Gastroesophageal sphincter (tissue), 4 donors: ENCODE measurements around the gene ZNF138. TPM values are rescaled to one million over a fixed set of nuclear protein-coding genes. Genes with fewer than 3 reads are reported as not detected.

Source experiments
- ATAC-seq: fragments of 150-250 bp; one replicate; pipeline ENCODE4 v1.9.1; 2016; ENCODE audit warnings: mild to moderate bottlenecking, moderate library complexity
- H3K27ac ChIP-seq, 4 donors: fragments of 200-600 bp; sonication (generic) in 3 of 4; 1 replicate in 3 of 4; 2 replicates in 1 of 4; pipeline ENCODE4 v1.5.1; 2016 to 2019
- H3K27me3 ChIP-seq: fragments of 200-600 bp; sonication (generic); one replicate; pipeline ENCODE4 v1.5.1; 2019
- H3K36me3 ChIP-seq, 2 donors: fragments of 200-600 bp; sonication (generic); one replicate each; pipeline ENCODE4 v1.5.1; 2019; ENCODE audit warnings: control low read depth in 1 of 2
- H3K4me1 ChIP-seq, 3 donors: fragments of 200-600 bp; sonication (generic); 1 replicate in 2 of 3; 2 replicates in 1 of 3; pipeline ENCODE4 v1.5.1; 2016 to 2019; ENCODE audit warnings: control low read depth in 2 of 3
- H3K4me3 ChIP-seq, 2 donors: fragments of 200-600 bp; sonication (generic); one replicate each; pipeline ENCODE4 v1.5.1; 2019; ENCODE audit warnings: mild to moderate bottlenecking in 1 of 2, moderate library complexity in 1 of 2
- H3K9me3 ChIP-seq, 3 donors: fragments of 200-600 bp; sonication (generic); one replicate each; pipeline ENCODE4 v1.5.1; 2017 to 2019; ENCODE audit warnings: control low read depth in 2 of 3
- EP300 ChIP-seq: sonication (generic); formaldehyde crosslinking; IDR thresholded peaks from one replicate; pipeline ENCODE4 v1.6.1; 2017; ENCODE audit warnings: antibody characterized with exemption, mild to moderate bottlenecking
- POLR2A ChIP-seq, 2 donors: fragments of 450-650 bp; IDR thresholded peaks; one replicate each; pipeline ENCODE4 v1.6.1; 2017; ENCODE audit warnings: antibody characterized with exemption in 2 of 2, mild to moderate bottlenecking in 2 of 2, moderate library complexity in 1 of 2
- POLR2AphosphoS5 ChIP-seq: sonication (generic); formaldehyde crosslinking; IDR thresholded peaks from one replicate; pipeline ENCODE4 v1.6.1; 2017; ENCODE audit warnings: antibody characterized with exemption
- WGBS, 2 donors: methylation state at CpG; one replicate each; pipeline ENCODE4 v1.1.5; 2018; ENCODE audit warnings: low coverage in 1 of 2; 5-methylcytosine and 5-hydroxymethylcytosine counted together
- total RNA-seq, 4 donors: library from RNA; depleted of rRNA; stranded (reverse); fragments of >200 nt; gene quantifications; one replicate each; pipeline ENCODE4 v1.1.0, GENCODE V29; 2016
- TF ChIP-seq, protein P1 (sequence below), 4 experiments: fragments of 200-600 bp in 2 of 4; fragments of 450-650 bp in 2 of 4; sonication (generic) in 1 of 4; IDR thresholded peaks; one replicate each; pipeline ENCODE4 v1.5.1; 2017 to 2019; ENCODE audit warnings: antibody characterized with exemption in 4 of 4, mild to moderate bottlenecking in 2 of 4, moderate library complexity in 2 of 4

The ZNF138 gene
- total RNA-seq, 4 donors from 2014 or later = 3.3 to 16.2 (median 6.7) TPM

DNA sequence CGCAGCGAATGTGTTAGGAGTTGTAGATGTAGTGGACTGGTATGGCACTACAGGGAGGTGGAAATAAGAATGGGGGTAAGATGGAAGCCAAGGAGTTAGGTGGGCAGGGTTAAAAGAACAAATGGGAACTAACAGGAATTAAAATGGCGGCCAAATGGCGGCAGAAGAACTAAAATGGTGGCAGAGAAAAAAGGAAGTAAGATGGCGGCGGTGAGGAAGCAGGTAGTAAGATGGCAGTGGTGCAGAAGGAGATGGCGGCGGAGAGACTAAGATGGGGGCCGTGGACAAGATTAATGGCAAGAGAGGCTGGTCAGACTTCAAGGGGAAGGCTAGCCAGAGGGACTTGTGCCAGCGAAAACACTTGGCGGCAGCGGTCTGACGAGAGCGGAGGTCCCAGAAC is 44.5 kb downstream of the ZNF138 start:
- Histone ChIP-seq H3K4me3 (no peak overlapping the region), H3K36me3 (no peaks in the 10 kb centered on the region)

DNA sequence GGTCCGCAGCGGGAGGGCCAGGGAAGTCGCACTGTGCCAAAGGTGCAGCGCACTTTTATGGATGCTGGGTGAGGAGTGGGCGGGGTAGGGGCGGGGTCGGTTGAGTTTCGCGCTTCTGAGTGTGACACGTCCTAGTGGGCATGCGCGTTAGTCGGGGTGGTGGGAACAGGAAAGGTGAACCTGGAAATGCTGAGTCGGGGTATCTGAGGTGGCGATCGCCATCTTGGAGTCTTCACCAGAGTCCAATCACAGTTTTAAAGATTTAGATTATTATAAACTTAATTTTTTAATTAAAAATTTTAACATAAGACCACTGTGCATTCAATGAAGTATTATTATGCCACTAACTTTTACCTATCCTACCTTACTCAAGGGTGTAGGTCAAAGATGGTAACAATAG is 45.7 kb downstream of the ZNF138 start:
- H3K4me1 ChIP-seq = no peaks in the 10 kb centered on the region
- no peaks in the 10 kb centered on the region for H3K27me3 ChIP-seq
- TF ChIP-seq POLR2AphosphoS5 (no peak), POLR2A (IDR thresholded peaks at IDR 0.05) (no peak), EP300 (no peak)
- TF ChIP-seq, protein P1, sequence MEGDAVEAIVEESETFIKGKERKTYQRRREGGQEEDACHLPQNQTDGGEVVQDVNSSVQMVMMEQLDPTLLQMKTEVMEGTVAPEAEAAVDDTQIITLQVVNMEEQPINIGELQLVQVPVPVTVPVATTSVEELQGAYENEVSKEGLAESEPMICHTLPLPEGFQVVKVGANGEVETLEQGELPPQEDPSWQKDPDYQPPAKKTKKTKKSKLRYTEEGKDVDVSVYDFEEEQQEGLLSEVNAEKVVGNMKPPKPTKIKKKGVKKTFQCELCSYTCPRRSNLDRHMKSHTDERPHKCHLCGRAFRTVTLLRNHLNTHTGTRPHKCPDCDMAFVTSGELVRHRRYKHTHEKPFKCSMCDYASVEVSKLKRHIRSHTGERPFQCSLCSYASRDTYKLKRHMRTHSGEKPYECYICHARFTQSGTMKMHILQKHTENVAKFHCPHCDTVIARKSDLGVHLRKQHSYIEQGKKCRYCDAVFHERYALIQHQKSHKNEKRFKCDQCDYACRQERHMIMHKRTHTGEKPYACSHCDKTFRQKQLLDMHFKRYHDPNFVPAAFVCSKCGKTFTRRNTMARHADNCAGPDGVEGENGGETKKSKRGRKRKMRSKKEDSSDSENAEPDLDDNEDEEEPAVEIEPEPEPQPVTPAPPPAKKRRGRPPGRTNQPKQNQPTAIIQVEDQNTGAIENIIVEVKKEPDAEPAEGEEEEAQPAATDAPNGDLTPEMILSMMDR (IDR thresholded peaks at IDR 0.05) = no peak
- no peaks in the 10 kb centered on the region for H3K36me3 ChIP-seq
- WGBS, 2 donors = 90 to 100% methylated on average over 7 to 8 of the region's 16 CpGs
- H3K27ac ChIP-seq = no peak overlapping the region
- H3K4me3 ChIP-seq = no peak overlapping the region
- no peak for ATAC-seq
- no peaks in the 10 kb centered on the region for H3K9me3 ChIP-seq

More for the DNA sequence above, 44.5 kb downstream of the ZNF138 start:
- ATAC-seq = no peak
- TF ChIP-seq, protein P1 (IDR thresholded peaks at IDR 0.05) = no peak
- TF ChIP-seq POLR2AphosphoS5 = no peak
- no peak for TF ChIP-seq POLR2A (IDR thresholded peaks at IDR 0.05)
- TF ChIP-seq EP300 = no peak
- 72 to 80% methylated on average over 12 to 14 of the region's 14 CpGs for WGBS, 2 donors
- H3K4me1 ChIP-seq = no peaks in the 10 kb centered on the region
- H3K27ac ChIP-seq = no peak overlapping the region
- H3K27me3 ChIP-seq = no peaks in the 10 kb centered on the region
- no peaks in the 10 kb centered on the region for H3K9me3 ChIP-seq

DNA sequence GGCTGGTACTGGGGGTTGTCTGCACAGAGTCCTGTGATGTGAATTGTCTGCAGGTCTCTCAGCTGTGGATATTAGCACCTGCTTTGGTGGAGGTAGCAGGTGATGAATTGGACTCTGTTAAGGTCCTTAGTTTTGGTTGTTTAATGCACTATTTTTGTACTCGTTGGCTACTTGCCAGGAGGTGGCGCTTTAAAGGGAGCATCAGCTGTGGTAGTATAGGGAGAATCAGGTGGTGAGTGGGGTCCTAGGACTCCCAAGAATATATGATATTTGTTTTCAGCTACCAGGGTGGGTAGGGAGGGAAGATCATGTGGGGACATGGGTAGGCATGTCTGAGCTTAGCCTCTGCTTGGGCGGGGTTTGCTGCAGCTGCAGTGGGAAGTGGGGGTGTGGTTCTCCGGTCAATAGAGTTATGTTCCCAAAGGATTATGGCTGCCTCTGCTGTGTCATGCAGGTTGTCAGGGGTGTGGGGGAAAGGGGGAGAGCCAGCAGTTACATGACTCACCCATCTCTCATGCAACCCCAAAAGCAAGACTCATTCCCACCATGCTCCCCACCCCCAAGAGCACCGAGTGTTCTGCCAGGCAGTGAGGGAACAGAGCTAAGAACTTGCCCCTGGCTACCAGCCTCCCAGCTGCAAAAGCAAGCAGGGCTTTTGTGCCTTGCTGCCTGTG is 55.2 kb downstream of the ZNF138 start:
- Histone ChIP-seq H3K36me3 (no peaks in the 10 kb centered on the region), H3K27me3 (no peaks in the 10 kb centered on the region), H3K9me3 (no peaks in the 10 kb centered on the region), H3K4me3 (no peak overlapping the region), H3K27ac (no peak overlapping the region), H3K4me1 (peaks cover 0 to 4% (median 0%) of the 10 kb centered on the region in 3 donors)
- 50 to 63% methylated on average over 2 to 3 of the region's 5 CpGs for WGBS, 2 donors
- TF ChIP-seq EP300 (no peak), POLR2A (IDR thresholded peaks at IDR 0.05) (no peak), POLR2AphosphoS5 (no peak)
- TF ChIP-seq, protein P1 (IDR thresholded peaks at IDR 0.05) = no peak
- no peak for ATAC-seq

DNA sequence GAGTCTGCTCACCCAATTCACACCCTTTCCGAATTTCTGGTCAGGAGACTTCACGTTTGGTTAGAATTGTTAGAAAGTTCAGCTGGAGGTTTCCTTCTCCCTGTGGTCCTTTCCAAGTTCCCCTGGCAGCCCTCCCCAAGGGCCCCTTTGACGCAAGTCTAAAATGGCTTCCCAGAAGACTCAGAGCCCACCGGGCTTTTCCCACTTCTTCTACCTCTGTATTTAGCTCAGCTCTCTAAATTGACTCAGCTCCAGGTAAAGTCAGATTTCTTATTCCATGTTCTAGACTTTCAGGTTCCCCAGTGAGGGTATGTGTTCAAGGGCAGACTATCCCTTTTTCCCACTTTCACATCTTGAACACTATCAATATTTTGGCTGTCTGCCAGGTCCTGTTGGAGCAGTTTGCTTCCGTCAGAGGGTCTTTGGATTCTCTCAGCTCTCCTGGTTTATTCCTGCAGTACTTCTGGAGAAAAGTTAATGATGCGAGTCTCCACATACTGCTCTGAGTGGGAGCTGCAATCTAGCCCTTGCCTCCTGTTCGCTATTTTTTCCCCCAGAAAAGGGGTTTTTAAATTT is 55.8 kb downstream of the ZNF138 start:
- TF ChIP-seq, protein P1 (IDR thresholded peaks at IDR 0.05) = no peak
- TF ChIP-seq POLR2AphosphoS5 (no peak), EP300 (no peak), POLR2A (IDR thresholded peaks at IDR 0.05) (no peak)
- Histone ChIP-seq H3K4me1 (peaks cover 0 to 4% (median 0%) of the 10 kb centered on the region in 3 donors), H3K36me3 (no peaks in the 10 kb centered on the region), H3K27ac (no peak overlapping the region), H3K4me3 (no peak overlapping the region), H3K27me3 (no peaks in the 10 kb centered on the region), H3K9me3 (no peaks in the 10 kb centered on the region)
- WGBS, 2 donors = 76 to 77% methylated on average over 7 of the region's 7 CpGs
- ATAC-seq = no peak

DNA sequence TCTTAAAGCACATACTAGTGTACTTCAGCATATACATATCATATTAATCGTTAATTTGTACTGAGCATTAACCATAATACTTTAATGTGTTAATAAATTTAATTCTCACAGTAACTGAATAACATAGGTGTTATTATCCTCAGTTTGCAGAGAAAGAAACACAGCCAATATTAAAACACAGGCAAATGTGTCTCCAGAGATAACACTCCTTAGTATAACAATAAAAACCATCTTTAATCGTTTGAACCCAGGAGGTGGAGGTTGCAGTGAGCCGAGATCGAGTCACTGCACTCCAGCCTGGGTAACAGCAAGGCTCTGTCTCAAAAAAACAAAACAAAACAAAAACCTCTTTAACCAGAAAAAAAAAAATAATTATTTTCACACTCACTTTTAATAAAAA is 59.5 kb downstream of the ZNF138 start:
- H3K9me3 ChIP-seq = no peaks in the 10 kb centered on the region
- no peak for ATAC-seq
- H3K4me3 ChIP-seq = no peak overlapping the region
- TF ChIP-seq POLR2AphosphoS5 (no peak), POLR2A (IDR thresholded peaks at IDR 0.05) (no peak), EP300 (no peak)
- TF ChIP-seq, protein P1 (IDR thresholded peaks at IDR 0.05) = no peak
- no peaks in the 10 kb centered on the region for H3K27me3 ChIP-seq
- H3K4me1 ChIP-seq = peaks cover 0 to 4% (median 0%) of the 10 kb centered on the region in 3 donors
- H3K36me3 ChIP-seq = no peaks in the 10 kb centered on the region
- 73 to 85% methylated on average over 4 of the region's 4 CpGs for WGBS, 2 donors
- H3K27ac ChIP-seq = no peak overlapping the region
